RCC 7860 (cell line): ENCODE data around the gene ADAM22.

Experiments
- DNase-seq: peaks from one replicate; pipeline ENCODE4 v3.0.0-alpha.2; 2015; ENCODE audit warnings: low spot score
- FAIRE-seq: peaks from 2 replicates; lab custom pipeline; 2012; peaks lifted over from hg19 to GRCh38; lab: Jason Lieb, UNC

The ADAM22 gene

DNA sequence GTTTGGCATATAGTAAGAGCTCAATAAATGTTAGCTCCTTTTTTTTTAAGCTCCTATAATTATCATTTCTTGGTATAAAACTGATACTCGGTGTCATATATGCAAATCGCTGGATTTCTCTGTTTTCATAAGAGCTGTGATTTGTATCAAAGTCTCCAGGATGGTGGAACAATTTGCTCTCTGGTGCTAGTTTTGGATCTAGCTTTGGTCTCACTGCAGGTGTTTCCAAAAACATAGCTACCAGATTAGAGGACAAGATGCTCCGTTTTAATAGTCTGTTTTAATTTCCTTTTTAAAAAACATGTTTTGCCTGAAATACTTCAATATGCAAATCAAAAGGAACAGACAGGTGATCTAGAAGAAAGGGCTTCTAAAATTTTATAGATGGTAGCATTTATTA is 25.3 kb downstream of the ADAM22 start:
- FAIRE-seq (no peak), DNase-seq (no peak)

DNA sequence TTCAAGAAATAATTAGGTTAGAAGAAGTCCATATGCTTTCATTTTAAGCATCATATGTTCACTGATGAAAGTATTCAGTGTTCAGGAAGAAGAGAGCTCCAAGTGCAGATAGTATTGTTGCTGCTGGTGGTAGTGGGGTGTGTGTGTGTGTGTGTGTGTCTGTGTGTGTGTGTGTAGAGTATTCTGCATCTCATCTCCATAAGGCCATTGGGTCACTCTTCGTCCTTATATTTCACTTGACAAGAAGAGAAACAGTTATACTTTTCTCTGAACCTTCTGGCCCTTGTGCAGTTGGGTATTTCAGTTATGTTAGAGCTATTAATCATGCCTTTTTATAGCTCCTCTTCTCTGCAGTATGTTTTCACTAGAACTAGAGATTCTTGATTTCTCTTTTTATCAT is 26.2 kb downstream of the ADAM22 start:
- DNase-seq (no peak), FAIRE-seq (no peak)

DNA sequence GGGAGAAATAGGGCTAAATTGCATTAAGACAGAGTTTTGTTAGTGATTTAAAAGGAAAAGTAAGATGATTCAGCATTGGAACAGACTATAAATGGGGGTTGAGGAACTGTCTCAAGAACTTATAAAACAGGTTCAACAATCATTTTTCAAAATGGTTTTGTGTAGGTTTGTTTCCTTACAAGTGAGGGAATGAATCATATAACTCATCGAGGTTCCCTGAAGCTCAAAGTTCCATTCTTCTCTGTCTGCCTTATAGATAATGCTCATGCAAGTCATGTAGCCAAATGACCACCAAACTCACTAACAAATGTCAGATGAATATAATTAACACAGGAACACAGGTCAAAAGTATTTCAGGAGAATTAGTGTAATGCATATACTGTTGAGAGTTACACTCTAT is 27.7 kb downstream of the ADAM22 start:
- DNase-seq (no peak), FAIRE-seq (no peak)

DNA sequence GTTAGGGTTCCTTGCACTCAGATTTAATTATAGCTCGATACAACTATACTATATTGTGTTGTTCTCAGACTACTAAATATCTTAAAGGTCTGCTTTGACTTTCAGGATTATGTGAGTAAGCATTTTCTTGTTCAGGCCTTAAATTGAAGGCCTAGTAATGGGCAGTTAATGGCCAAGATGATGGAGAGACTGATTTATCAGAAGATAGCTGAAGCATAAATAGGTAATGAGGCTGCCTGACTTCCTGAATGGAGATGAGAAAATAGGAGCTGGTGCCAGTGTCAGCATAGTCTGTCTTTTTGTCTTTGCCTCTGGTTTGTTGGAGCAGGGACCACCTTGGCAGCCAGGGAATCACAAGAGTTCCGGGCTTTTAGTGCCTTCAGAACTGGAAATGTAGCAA is 32.2 kb downstream of the ADAM22 start:
- FAIRE-seq = no peak
- no peak for DNase-seq

DNA sequence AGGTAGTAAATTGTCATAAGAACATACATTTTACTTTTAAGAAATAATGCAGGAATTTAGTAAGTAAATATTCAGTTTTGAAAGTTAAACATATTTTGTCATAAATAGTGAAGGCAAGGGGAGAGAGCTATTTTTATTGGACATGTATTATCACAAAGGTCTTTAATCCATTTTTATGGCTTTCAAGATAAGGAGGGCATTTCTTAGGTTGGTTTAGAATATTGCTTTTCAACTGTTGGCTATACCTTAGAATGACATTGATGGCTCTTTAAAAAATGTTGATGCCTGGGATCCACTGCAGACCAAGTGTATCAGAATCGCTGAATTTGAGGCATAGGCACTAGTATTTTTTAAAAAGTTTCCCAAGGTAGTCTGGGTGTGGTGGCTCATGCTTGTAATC is 34.0 kb downstream of the ADAM22 start:
- no peak for FAIRE-seq
- DNase-seq = no peak

DNA sequence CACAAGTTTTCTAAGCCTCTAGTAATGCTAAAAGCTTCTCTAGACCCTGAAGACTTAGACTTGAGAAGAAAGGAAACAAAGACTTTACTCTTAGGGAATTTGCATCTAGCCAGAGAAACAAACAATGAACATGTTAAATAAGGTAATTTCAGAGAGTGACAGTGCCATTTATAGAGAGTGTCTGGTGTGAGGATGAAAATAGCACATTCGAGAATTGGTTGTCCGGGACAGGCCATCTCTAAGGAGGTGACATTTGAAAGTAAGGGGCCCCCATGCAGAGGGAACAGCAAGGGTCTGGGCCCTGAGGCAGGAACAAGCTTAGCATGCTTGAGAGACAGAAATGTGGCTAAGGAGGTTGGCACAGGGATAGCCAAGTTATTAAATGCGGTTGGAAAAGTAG is 48.1 kb downstream of the ADAM22 start:
- no peak for FAIRE-seq
- no peak for DNase-seq

DNA sequence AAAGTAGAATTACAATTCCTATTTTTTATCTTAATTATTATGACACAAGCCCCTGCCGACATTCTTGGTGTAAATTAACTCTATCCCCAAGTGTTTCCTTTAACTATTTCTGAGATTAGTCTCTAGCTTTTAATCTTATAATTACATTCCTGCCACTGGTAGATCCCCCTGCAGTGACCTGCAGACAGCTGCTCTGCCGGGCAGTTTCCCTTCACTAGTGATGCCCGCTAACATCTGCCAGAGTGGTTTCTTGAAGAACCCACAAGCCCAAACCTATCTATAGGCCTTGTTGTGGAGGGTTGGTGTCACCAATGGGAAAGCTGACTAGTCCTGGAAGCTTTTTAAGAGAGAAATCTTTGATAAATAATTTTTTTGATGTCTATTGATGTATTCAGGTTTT is 50.0 kb downstream of the ADAM22 start:
- FAIRE-seq (no peak), DNase-seq (no peak)

DNA sequence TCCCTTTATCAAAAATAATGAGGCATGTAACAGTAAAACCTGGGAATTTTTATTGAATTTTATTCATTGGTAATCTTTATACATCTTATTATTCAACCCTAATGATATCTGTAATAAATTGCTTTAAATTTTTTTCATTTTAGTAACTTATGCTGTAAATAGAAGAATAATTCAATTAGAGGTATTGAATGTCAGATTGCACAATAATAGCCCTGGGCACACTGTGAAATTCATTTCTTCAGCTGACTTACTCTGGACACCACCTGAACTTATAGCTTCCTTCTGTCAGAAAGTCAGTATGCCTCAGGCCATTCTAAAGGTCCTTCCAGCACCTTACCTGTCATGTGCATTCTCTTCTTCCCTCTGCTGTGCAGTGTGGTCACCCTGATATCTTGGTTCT is 59.2 kb downstream of the ADAM22 start:
- FAIRE-seq = no peak
- no peak for DNase-seq

DNA sequence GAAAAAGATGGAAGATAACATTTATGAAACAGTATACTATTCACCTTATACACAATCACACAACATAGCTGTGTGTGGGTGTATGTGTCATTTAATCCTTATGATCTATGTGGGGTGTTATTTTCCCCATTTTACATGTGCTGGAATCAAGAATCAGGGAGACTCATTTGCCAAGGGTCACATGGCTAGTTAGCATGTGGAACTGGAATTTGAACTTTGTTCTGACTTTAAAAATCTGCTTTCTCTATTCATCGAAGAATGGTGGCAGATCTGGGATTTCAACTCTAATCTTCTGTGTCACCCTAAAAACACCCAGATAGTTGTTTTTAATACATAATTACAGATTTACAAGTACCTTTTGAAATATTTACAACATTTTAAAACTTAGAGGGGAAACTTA is 65.2 kb downstream of the ADAM22 start:
- FAIRE-seq (no peak), DNase-seq (no peak)

DNA sequence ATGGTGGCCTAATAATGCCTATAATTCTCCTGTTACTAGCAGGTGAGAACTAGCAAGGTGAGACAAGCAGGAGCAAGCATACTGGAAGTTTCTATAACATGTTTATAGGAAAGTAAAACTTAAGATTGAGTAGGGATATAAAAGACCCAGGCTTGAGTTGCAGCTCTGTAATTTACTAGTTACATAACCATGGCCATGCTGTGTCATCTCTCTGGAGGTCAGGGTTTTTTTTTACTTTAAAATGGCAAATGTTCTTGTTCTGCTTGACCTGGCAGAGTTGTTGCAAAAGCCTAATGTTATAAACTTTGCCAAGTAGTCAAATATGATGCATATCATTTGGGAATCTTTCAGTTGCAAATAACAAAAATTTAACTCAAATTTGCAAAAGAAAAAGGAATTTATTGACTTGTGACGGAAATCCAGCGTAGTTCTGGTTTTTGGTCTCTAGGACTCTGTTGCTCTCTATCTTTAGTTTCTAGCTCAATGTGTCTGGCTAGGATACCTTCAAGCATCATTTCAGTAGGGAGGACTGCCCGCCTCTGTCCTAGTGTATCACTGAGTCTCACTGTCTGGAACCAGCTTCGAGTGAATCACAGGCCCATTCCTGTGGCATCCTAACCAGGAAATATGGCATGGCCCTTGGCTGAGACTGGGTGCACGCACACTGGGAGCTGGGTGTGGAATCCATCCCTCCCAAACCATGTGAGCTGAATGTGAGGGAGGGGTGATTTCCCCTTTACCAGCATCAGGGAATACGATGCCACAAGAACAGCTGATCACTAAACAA is 67.9 kb downstream of the ADAM22 start:
- FAIRE-seq = no peak
- DNase-seq = no peak

DNA sequence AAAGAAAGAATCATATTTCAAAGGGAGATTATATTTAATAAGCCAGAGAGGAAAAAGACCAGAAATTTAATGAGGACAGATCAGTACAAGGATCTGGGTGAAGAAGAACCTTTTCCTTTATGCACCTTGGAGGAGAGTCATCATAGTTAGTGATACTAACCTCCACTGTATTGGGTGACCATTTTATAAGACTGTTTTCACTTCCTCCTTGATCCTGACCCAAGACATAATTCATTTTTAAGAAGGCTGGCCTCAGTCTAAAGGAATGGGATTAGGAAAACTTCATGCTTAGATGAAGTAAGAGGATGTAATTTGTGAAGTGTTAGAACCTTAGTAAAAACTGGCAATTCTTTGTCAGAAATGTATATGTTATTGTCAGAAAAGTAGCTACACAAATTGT is 68.6 kb downstream of the ADAM22 start:
- FAIRE-seq = no peak
- no peak for DNase-seq

DNA sequence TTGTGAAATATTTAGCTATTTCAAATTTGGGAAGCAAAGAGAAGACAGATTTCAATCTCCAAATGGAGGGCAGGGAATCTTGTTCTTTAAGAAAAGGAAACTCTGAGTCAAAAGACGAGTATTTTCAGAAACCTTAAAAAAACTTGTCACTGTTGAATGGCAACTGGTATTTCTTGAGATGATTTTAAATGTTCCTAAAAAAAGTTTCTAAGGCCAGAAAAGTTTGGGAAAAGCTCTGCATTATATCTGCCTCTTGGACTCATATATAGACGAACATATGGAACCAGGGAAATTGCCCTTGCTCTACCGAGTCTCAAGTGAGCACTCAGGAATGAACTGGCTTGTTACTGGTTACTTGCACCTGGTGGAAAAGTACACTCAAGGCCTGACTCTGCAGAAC is 69.5 kb downstream of the ADAM22 start:
- FAIRE-seq = no peak

DNA sequence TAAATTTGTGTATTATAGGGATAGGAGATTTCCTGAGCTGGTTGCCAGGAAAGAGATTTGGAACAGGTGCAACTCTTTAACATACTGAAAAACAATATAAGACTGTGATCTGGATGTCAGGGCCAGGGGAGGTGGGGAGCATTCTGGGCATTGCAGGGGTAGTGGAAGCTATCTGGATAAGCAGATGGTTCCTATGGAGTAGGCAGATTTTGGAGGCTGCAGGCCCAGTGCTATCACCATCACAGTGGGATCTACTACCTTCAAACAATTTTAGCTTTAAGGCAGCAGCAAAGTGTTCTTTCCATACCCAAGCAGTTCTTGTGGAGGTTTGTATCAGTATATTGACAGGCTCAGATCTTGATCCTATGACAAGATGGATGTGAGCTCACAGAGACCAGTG is 71.1 kb downstream of the ADAM22 start:
- DNase-seq = no peak
- no peak for FAIRE-seq

More for the DNA sequence above, 69.5 kb downstream of the ADAM22 start:
- DNase-seq = no peak

DNA sequence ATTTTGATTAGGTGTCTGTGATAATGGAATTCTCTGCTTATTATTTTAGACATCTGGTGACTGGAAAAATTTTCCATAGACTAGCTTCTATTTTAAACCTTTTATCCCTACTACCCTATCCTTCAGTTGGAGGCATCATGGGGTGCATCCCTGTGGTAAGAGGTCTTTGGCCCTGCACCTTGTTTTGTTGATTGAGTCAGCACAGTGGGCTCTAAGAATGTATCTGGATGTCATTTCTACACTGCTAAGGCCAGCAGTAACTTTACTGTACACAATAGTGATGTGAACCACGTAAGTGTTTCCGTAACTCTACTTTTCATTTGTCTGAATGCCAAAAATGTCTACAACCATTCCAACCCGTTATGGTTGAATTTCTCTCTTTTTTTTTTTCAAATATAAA is 75.6 kb downstream of the ADAM22 start:
- FAIRE-seq (no peak), DNase-seq (no peak)

DNA sequence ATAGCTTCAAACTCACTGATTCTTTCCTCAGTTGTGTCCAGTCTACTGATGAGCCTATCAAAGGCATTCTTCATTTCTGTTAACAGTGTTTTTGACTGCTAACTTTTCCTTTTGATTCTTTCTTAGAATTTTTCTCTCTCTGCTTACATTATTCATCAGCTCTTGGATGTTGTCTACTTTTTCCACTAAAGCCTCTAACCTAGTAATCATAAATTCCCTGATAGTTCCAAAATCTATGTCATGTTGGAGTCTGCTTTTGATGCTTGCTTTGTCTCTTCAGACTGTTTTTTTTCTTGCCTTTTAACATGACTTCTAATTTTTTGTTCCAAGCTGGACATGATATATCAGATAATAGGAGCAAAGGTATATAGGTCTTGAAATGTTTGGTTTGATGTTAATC is 78.0 kb downstream of the ADAM22 start:
- no peak for FAIRE-seq
- no peak for DNase-seq

DNA sequence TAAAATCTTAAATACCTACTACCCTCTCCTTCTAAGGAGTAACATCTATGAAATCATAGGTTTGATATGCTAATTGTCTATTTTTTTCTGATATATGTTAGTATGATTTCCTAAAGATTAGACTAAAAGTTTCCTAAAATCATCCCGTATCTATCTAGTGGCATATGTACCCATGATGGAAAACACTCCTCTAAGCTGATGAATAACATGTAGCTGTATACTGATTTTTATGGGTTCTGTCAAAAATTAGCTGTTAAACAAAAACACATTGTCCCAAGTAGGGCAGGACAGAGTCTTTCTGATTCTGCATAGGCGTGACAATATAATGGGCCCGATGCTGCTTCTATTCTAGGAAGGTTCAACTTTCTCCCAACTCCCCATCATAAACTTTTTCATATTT is 79.9 kb downstream of the ADAM22 start:
- FAIRE-seq (no peak), DNase-seq (no peak)

DNA sequence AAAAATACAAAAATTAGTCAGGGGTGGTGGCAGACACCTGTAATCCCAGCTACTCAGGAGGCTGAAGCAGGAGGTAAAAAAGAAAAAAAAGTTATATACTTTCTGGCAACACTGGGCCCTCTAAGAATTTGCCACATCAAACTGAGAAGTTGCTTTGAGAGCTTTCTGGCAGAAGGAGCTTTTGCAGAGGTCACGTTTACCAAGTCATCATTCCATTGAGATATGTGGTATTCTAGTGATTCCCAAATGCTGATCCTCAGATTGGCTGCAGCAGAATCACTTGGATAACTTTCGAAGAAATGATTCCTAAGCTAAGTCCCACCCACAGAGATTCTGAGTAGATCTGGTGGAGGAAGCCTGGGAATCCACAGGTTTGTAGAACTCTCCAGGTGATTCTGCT is 80.5 kb downstream of the ADAM22 start:
- FAIRE-seq = no peak

DNA sequence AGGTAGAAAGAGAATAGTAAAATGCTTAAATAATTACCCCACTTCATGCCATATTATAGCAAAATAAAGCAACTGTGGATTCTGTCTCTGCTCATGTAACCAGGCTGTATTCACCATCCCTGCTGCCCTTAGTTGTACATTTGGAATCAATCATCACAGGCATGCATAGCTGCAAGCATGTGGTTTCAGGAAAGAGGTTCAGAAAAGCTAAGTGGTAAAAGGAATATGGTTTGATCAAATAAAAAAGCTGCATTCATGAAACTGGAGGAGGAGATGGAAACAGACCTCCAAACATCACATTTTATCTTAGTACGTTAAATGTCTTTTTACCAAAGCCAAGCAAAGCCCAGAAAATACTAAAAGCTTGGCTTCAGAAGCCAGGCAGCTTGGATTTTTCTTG is 81.3 kb downstream of the ADAM22 start:
- DNase-seq (no peak), FAIRE-seq (no peak)

More for the DNA sequence above, 80.5 kb downstream of the ADAM22 start:
- DNase-seq = no peak

DNA sequence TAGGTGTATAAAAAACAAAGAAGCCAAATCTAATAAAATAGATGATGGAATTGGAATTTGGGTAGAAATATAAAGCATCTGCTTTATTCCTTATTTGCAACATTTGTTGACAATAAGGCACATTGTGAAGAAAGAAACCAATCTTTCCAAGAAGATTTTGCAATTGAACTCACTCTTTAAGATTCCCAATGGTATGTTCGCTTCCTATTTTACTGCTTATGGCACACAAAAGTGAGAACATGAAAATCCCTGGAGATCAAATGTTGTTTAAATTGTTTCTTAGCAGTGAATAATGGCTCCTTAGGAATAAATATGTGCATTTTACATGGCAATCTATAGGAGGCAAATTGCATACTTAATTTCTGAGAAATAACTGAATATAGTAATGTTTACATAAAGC is 84.5 kb downstream of the ADAM22 start:
- DNase-seq (no peak), FAIRE-seq (no peak)

DNA sequence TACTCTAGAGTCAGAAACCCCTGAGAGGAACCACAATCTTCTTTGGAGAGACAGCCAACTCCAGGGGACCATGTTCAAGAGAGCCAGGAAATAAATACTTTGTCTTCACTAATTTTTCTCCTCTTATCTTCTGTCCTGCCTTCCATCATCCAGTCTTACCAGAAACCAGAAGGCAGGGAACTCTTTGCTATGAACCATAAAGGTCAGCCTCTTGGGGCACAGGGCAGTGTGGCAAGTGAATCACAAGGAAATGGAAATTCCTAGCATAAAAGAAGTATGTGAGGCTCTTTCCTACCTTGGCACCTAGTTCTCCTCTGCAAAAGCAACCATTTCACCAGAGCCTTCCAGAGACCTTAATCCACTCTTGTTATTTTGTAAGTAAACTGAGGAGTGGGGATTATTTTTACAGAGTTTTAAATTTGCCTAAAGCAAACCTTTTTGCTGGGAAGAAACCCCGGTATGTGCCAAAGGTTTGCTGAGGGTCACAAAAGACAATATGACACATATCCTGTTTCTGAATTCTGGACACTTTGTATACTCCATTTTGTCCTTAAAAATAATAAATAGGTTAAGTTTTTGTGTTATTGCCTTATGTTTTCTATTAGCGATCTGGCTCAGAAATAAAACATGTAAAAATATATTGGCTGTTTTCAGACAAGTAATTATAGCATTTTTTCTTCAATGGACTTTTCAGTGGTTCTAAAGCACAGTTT is 87.1 kb downstream of the ADAM22 start:
- DNase-seq = peak; percentile 74
- FAIRE-seq = peak; percentile 91

DNA sequence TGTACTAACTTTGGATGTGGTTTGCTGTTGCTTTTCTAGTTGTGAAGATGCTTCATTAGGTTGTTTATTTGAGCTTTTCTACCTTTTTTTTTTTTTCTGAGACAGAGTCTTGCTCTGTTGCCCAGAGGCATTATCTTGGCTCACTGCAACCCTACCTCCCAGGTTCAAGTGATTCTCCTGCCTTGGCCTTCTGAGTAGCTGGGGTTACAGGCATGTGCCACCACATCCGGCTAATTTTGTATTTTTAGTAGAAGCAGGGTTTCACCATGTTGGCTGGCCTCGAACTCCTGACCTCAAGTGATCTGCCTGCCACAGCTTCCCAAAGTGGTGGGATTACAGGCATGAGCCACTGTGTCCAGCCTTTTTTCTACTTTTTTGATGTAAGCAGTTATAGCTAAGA is 93.7 kb downstream of the ADAM22 start:
- FAIRE-seq = no peak

DNA sequence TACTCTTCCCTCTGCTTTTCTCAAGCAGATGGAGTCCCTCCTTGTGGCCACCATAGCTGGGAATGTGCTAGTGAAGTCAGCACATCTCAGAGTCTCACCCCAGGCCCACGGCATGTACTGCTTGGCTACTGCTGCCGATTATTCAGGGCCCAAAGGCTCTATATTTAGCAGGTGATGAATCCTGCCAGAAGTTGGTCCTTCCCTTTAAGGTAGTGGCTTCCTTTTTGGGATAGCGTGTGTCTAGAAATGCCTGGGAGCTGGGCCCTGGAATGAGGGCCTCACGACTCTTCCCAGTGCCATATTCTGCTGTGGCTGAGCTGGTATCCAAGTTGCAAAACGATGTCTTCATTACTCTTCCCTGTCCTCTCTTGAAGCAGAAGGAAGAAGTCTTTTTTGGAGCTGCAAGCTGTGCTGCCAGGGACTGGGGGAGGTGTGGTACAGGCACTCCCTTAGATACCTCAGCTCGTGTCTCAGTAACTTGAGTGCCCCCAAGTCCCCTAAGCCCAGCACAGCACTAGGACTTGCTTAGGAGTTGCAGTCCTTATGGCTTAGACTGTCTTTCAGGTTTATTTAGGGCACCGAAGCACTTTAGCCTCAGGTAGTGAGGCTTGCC is 100.1 kb downstream of the ADAM22 start:
- FAIRE-seq (no peak), DNase-seq (no peak)

More for the DNA sequence above, 93.7 kb downstream of the ADAM22 start:
- DNase-seq = no peak
